ENCODE measurements around the gene PDCD6IP. TPM values are rescaled to one million over a fixed set of nuclear protein-coding genes. Genes with fewer than 3 reads are reported as not detected.
A peak's percentile ranks its signal among the peaks of the same experiment; 100 is the strongest.

Gene PDCD6IP
- polyA plus RNA-seq, 3 donors: 88.8 to 100 (median 90.2) TPM

- H3K4me3 Mint-ChIP-seq: peak overlapping the region; percentile 64 to 84
- H3K9ac ChIP-seq (ENCODE audit: insufficient read depth, low read length, poor library complexity, severe bottlenecking): no peak overlapping the region
These were observed 11.7 kb upstream of the PDCD6IP start for GRCh38 chr3:33786565-33787327.

More at GRCh38 chr3:33786565-33787327, 11.7 kb upstream of the PDCD6IP start:
- no peak for TF ChIP-seq CTCF (IDR thresholded peaks at IDR 0.05)
- WGBS (ENCODE audit: insufficient coverage): no CpG with 5 or more reads among the region's 7 CpGs
- Mint-ChIP-seq H3K27me3 (ENCODE audit: low read depth in 3 of 3) (no peaks in the 10 kb centered on the region), H3K4me1 (peaks cover 14% of the 10 kb centered on the region), H3K9me3 (no peaks in the 10 kb centered on the region), H3K27ac (no peak overlapping the region), H3K36me3 (no peaks in the 10 kb centered on the region)
- Histone ChIP-seq H3K4me1 (ENCODE audit: control insufficient read depth in 1 of 2, insufficient read depth in 2 of 2, low read length in 2 of 2) (peaks cover 12 to 14% of the 10 kb centered on the region in 2 donors), H3K27me3 (ENCODE audit: control insufficient read depth in 2 of 2, insufficient read depth in 2 of 2, low read length in 2 of 2) (no peaks in the 10 kb centered on the region), H4K20me1 (ENCODE audit: insufficient read depth, low read length) (no peaks in the 10 kb centered on the region), H2AFZ (ENCODE audit: insufficient read depth, low read depth, low read length, poor library complexity, severe bottlenecking) (peak overlapping the region; percentile 55), H3K9me3 (replicated peaks in 1 of 2; ENCODE audit: control insufficient read depth in 1 of 2, insufficient read depth in 1 of 2, low read length in 2 of 2) (no peaks in the 10 kb centered on the region), H3K27ac (ENCODE audit: low read depth in 1 of 2, low read length in 2 of 2) (no peak overlapping the region), H3K36me3 (replicated peaks in 1 of 2; ENCODE audit: control insufficient read depth in 1 of 2, insufficient read depth in 2 of 2, low read length in 2 of 2) (no peaks in the 10 kb centered on the region), H3K4me3 (replicated peaks in 1 of 3; ENCODE audit: low read depth in 2 of 3, low read length in 3 of 3) (no peak overlapping the region), H3K4me2 (replicated peaks; ENCODE audit: extremely low read depth, low read length, poor library complexity, severe bottlenecking) (peak overlapping the region; percentile 40), H3K79me2 (ENCODE audit: insufficient read depth, low read length) (no peaks in the 10 kb centered on the region)
- intact Hi-C loops (cut with micrococcal nuclease): loop anchor here (2.0 to 5.0 kb wide), 3 partner anchors 69 to 150 kb away; partner anchors contain the start of gene CLASP2 (in 1 of the 2)
- DNase-seq: no peak

Measured in CD14-positive monocyte (primary cell).